K562 (cell line): Measurements from ENCODE around the gene TRAPPC12. TPM values are rescaled to one million over a fixed set of nuclear protein-coding genes. Genes with fewer than 3 reads are reported as not detected.

ENCODE experiments used
- BACH1 ChIP-seq: fragments of 200-800 bp; sonication (Bioruptor generic); IDR thresholded peaks from 2 replicates; pipeline ENCODE4 v1.6.1; 2016; ENCODE audit warnings: missing genetic modification characterization, missing compliant biosample characterization
- E2F8 ChIP-seq: fragments of 450-650 bp; IDR thresholded peaks from 2 replicates; pipeline ENCODE4 v1.7.1; 2018; ENCODE audit warnings: mild to moderate bottlenecking, low read depth; ENCODE audit not compliant: partially characterized antibody
- MNT ChIP-seq, 2 experiments: fragments of 450-650 bp; conservative IDR thresholded peaks; 2 replicates each; pipeline ENCODE4 v1.6.1; 2017; ENCODE audit warnings: mild to moderate bottlenecking in 2 of 2, moderate library complexity in 2 of 2
- polyA plus RNA-seq, 8 experiments: library from polyadenylated mRNA; depleted of rRNA in 4 of 8; stranded (reverse) in 5 of 8; unstranded in 3 of 8; fragments of >200 nt; fragmentation: Nextera tagmentation in 2 of 8; fragmentation: Illumina TruSeq in 1 of 8; extraction: Ambion mirVana in 2 of 8; extraction: Trizol in 1 of 8; gene quantifications; 2 replicates each; pipeline versions ENCODE4 v1.2.1 to v1.2.3, GENCODE V29; 2011 to 2014; ENCODE audit warnings: inconsistent platforms in 1 of 8, missing spikeins in 1 of 8
- total RNA-seq, 7 experiments: library from RNA; depleted of rRNA in 6 of 7; stranded (reverse); fragments of >200 nt in 6 of 7; fragmentation: Illumina TruSeq in 2 of 7; extraction: Trizol in 2 of 7; gene quantifications; 2 replicates each; pipeline versions ENCODE4 v1.2.1 to v1.2.3, GENCODE V29; 2011 to 2021; ENCODE audit warnings: low replicate concordance in 1 of 7

TRAPPC12 gene
- total and polyA plus RNA-seq, 9 of the 15 experiments (the other 6 are each of a cell fraction or from before 2014, with no cell fraction given): 8.0 to 75.2 (median 39.1) TPM

- TF ChIP-seq E2F8 (no peak), MNT (conservative IDR thresholded peaks at IDR 0.05) (no peak), BACH1 (tag) (no peak)
- TF ChIP-seq, all 486 proteins: peak for 0
These were observed 79.1 kb downstream of the TRAPPC12 start (continued) for GRCh38 chr2:3458396-3459184.
